ENCODE results near the gene ACTR3. TPM values are rescaled to one million over a fixed set of nuclear protein-coding genes. Genes with fewer than 3 reads are reported as not detected.

The ACTR3 gene
- polyA plus RNA-seq, 1 experiment: 340 TPM

GRCh38 chr2:113977060-113977659 is 87.3 kb downstream of the ACTR3 start:
- Histone ChIP-seq H3K4me3 (ENCODE audit: low read depth, low read length) (no peak overlapping the region), H3K27me3 (ENCODE audit: control insufficient read depth, insufficient read depth, low read length) (no peaks in the 10 kb centered on the region), H3K36me3 (ENCODE audit: control insufficient read depth, insufficient read depth, low read length) (peaks cover 5% of the 10 kb centered on the region)
- no peak for DNase-seq (ENCODE audit: low read depth)
- CTCF ChIA-PET: interaction anchor here (1.5 kb wide), 1 partner anchor 11 kb away, joined by 7 read pairs; no protein-coding TSS in a partner anchor
- TF ChIP-seq CTCF (IDR thresholded peaks at IDR 0.05; ENCODE audit: insufficient read depth, low read depth, low read length): no peak
- POLR2A ChIA-PET: no interaction called here

- no peaks in the 10 kb centered on the region for H3K27me3 ChIP-seq (ENCODE audit: control insufficient read depth, insufficient read depth, low read length)
- no peak for DNase-seq (ENCODE audit: low read depth)
- TF ChIP-seq CTCF (IDR thresholded peaks at IDR 0.05; ENCODE audit: insufficient read depth, low read depth, low read length): no peak
- no peak overlapping the region for H3K4me3 ChIP-seq (ENCODE audit: low read depth, low read length)
- H3K36me3 ChIP-seq (ENCODE audit: control insufficient read depth, insufficient read depth, low read length): peaks cover 5% of the 10 kb centered on the region
- POLR2A ChIA-PET: no interaction called here
- CTCF ChIA-PET: interaction anchor here (0.7 to 1.5 kb wide), 3 partner anchors 11 to 573 kb away, joined by 3 to 7 read pairs (median 3); no protein-coding TSS in a partner anchor
Observed at GRCh38 chr2:113977660-113978523, 88.0 kb downstream of the ACTR3 start.

- no peak for TF ChIP-seq CTCF (IDR thresholded peaks at IDR 0.05; ENCODE audit: insufficient read depth, low read depth, low read length)
- Histone ChIP-seq H3K27me3 (ENCODE audit: control insufficient read depth, insufficient read depth, low read length) (no peaks in the 10 kb centered on the region), H3K4me3 (ENCODE audit: low read depth, low read length) (no peak overlapping the region), H3K36me3 (ENCODE audit: control insufficient read depth, insufficient read depth, low read length) (peaks cover 5% of the 10 kb centered on the region)
- ChIA-PET CTCF (interaction anchor here (0.7 to 1.5 kb wide), 3 partner anchors 10 to 573 kb away, joined by 3 to 7 read pairs (median 3); no protein-coding TSS in a partner anchor), POLR2A (no interaction called here)
- no peak for DNase-seq (ENCODE audit: low read depth)
Observed at GRCh38 chr2:113978524-113979190, 88.8 kb downstream of the ACTR3 start.

- DNase-seq (ENCODE audit: low read depth): no peak
- POLR2A ChIA-PET: no interaction called here
- CTCF ChIA-PET: interaction anchor here (0.7 to 1.6 kb wide), 3 partner anchors 9 to 276 kb away, joined by 3 to 9 read pairs (median 3); no protein-coding TSS in a partner anchor
- peak; percentile 40 for TF ChIP-seq CTCF (IDR thresholded peaks at IDR 0.05; ENCODE audit: insufficient read depth, low read depth, low read length)
- Histone ChIP-seq H3K4me3 (ENCODE audit: low read depth, low read length) (no peak overlapping the region), H3K36me3 (ENCODE audit: control insufficient read depth, insufficient read depth, low read length) (peaks cover 3% of the 10 kb centered on the region), H3K27me3 (ENCODE audit: control insufficient read depth, insufficient read depth, low read length) (no peaks in the 10 kb centered on the region)
Observed at GRCh38 chr2:113979191-113980128, 89.6 kb downstream of the ACTR3 start.

Data from BJ (cell line).